Stimulated activated CD8-positive, alpha-beta memory T cell treated with anti-CD3 and anti-CD28 coated beads, Interleukin-4, amount 100 ng/mL, for 1 hour (primary cell): ENCODE results near the gene EIF4G3.
"Not testable (repeated sequence)": the region's sequence is repeated elsewhere in the genome, so short reads cannot be mapped to it uniquely, and the experiment has no call there.

ENCODE experiments used
- DNase-seq, 2 donors: peaks; one replicate each; pipeline ENCODE4 v3.0.0-alpha.2; 2020; ENCODE audit warnings: low read depth in 2 of 2, low spot score in 1 of 2

EIF4G3 gene

GRCh38 chr1:21106238-21106637 is 70.5 kb downstream of the EIF4G3 start:
- no peak for DNase-seq

GRCh38 chr1:21105807-21106206 is 70.9 kb downstream of the EIF4G3 start:
- DNase-seq = no peak

GRCh38 chr1:21104683-21105082 is 72.0 kb downstream of the EIF4G3 start:
- DNase-seq = no peak

DNA sequence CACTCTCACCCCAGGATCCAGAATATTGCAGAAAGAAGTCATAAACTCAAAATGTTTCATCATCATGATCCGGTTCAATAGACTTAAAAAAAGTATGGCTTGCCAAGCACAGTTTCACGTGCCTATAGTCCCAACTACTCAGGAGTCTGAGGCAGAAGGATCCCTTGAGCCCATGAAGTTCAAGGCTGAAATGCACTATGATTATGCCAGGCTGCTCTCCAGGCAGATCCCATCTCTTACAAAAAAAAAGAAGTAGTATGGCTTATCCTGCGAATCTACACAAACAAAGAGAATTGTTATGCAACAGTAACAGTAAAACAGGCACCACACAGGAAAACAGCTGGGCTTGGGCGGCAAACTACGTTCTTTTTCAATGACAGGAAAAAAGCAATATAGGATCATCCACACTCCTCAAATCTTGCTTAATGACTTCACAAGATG is 76.2 kb downstream of the EIF4G3 start:
- DNase-seq = no peak

DNA sequence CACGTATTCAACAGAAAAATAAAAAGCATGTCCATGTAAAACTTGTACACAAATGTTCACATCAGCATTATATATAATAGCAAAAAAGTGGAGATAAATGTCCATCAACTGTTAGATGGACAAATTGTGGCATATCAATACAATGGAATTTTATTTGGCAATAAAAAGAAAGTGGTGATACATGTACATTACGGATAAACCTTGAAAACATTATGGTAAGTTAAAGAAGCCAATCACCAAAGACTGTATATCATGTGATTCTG is 76.9 kb downstream of the EIF4G3 start:
- DNase-seq = no peak

GRCh38 chr1:21099034-21099868 is 77.4 kb downstream of the EIF4G3 start:
- DNase-seq = no peak

GRCh38 chr1:21098186-21098915 is 78.3 kb downstream of the EIF4G3 start:
- DNase-seq = no peak

DNA sequence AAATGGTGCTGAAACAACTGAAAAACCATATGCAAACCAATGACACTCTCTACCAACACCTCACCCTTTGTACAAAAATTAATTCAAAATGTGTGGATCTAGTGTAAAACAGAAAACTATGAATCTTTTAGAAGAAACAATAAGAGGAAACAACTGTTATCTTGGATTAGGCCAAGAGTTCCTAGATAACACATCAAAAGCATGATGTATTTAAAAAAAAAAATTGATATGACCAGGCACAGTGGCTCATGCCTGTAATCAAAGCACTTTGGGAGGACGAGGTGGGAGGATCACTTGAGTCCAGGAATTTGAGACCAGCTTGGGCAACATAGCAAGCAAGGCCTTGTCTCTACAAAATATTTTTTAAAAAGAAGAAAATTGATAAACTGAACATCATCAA is 79.0 kb downstream of the EIF4G3 start:
- DNase-seq = no peak

- no peak for DNase-seq
Observed at GRCh38 chr1:21095976-21096375, 80.7 kb downstream of the EIF4G3 start.

- DNase-seq = not testable (repeated sequence)
Observed at GRCh38 chr1:21094282-21094681, 82.4 kb downstream of the EIF4G3 start.

DNA sequence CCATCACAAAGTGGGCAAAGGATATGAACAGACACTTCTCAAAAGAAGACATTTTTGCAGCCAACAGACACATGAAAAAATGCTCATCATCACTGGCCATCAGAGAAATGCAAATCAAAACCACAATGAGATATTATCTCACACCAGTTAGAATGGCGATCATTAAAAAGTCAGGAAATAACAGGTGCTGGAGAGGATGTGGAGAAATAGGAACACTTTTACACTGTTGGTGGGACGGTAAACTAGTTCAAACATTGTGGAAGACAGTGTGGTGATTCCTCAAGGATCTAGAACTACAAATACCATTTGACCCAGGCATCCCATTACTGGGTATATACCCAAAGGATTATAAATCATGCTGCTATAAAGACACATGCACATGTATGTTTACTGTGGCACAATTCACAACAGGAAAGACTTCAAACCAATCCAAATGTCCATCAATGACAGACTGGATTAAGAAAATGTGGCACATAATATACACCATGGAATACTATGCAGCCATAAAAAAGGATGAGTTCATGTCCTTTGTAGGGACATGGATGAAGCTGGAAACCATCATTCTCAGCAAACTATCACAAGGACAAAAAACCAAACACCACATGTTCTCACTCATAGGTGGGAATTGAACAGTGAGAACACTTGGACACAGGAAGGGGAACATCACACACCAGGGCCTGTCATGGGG is 83.3 kb downstream of the EIF4G3 start:
- not testable (repeated sequence) for DNase-seq

DNA sequence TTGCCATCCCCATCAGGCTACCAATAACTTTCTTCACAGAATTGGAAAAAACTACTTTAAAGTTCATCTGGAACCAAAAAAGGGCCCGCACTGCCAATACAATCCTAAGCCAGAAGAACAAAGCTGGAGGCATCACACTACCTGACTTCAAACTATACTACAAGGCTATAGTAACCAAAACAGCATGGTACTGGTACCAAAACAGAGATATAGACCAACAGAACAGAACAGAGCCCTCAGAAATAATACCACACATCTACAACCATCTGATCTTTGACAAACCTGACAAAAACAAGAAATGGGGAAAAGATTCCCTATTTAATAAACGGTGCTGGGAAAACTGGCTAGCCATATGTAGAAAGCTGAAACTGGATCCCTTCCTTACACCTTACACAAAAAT is 84.2 kb downstream of the EIF4G3 start:
- DNase-seq = not testable (repeated sequence)

DNA sequence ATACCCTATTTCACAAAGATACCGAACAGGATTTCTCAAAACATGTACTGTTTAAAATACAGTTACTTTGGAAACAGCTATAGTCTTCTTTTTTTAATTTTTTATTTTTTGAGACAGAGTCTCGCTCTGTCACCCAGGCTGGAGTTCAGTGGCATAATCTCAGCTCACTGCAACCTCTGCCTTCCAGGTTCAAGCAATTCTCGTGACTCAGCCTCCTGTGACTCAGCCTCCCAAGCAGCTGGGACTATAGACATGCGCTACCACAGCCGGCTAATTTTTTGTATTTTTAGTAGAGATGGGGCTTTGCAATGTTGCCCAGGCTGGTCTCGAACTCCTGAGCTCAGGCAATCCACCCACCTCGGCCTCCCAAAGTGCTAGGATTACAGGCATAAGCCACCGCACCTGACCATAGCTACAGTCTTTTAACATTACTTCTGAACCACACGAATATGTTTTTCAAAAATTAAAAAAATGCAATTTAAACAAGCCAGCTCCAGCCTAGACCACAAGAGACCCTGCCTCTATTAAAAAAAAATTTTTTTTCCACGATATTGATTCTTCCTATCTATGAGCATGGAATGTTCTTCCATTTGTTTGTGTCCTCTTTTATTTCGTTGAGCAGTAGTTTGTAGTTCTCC is 85.5 kb downstream of the EIF4G3 start:
- not testable (repeated sequence) for DNase-seq

- no peak for DNase-seq
Observed at GRCh38 chr1:21090463-21090862, 86.2 kb downstream of the EIF4G3 start.

DNA sequence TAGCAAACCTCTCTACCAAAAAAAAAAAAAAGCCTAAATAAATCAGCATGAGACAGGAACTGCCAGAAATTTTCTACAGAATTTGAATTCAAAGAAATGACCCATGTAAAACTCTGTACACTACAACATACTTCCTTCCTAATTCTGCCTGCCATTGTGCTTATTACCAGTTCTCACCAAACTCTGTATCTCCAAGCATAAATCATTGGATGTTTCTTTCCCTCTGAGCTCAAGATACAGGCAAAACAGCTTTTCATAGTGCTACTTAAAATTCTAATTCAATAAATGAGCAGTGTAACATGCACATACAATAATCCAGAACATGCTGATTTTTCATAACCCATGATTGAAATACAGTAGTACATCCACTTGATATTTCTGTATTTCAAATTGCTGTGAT is 87.0 kb downstream of the EIF4G3 start:
- DNase-seq = no peak

DNA sequence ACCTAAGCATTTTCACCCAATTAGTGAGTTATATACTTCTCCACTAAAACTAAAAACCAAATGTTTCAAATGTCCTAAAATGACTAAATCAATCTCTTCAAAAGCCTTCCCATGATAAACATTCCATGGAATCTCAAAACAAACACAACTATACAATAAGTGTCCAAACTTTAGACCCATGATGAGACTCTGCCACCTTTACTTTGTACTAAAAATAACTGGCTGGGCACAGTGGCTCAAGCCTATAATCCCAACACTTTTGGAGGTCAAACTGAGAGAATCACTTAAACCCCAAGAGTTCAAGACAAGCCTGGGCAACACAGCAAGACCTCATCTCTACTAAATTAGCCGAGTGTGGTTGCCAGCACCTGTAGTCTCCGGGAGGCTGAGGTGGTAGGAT is 87.4 kb downstream of the EIF4G3 start:
- DNase-seq = no peak

DNA sequence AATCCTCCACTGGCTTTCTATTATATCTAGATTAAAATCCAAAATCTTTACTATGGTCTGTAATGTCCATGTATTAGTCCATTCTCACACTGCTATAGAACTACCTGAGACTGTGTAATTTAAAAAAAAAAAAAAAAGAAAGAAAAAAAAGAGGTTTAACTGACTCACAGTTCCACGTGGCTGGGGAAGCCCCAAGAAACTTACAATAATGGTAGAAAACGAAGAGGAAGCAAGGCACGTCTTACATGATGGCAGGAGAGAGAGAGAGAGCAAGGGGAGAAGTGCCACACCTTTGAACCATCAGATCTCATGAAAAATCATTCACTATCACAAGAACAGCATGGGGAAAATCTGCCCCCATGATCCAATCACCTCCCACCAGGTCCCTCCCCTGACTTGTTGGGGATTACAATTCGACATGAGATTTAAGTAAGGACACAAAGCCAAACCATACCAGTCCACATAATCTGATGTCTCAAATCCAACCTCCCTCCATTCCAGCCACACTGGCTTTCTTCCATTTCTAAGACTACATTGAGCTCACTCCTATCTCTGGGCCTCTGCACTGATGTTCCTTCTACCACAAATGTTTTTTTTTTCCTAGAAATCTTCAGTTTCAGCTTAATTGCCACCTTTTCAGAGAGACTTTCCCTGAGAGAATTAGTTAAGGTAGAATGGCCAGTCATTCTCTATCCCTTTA is 92.4 kb downstream of the EIF4G3 start:
- no peak for DNase-seq

GRCh38 chr1:21082073-21082472 is 94.6 kb downstream of the EIF4G3 start:
- no peak for DNase-seq

DNA sequence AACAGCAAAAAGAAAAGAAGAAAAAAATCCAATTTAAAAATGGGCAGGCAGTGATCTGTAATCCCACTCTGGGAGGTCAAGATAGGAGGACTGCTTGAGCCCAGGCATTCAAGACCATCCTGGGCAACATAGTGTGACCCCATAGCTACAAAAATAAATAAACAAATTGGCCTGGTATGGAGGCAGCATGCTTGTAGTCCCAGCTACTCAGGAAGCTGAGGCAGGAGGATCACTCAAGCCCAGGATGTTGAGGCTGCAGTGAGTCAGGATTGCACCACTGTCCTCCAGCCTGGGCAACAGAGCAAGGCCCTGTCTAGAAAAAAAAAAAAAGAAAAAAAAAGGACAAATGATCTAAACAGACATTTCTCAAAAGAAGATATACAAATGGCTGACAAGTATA is 99.6 kb downstream of the EIF4G3 start:
- DNase-seq = no peak

GRCh38 chr1:21072721-21073120 is 104.0 kb downstream of the EIF4G3 start:
- DNase-seq = no peak

- no peak for DNase-seq
Observed at GRCh38 chr1:21069549-21069948, 107.1 kb downstream of the EIF4G3 start.
